RPMI7951 (cell line): ENCODE data around the gene NFATC2IP. TPM values are rescaled to one million over a fixed set of nuclear protein-coding genes. Genes with fewer than 3 reads are reported as not detected.
"Not testable (repeated sequence)": the region's sequence is repeated elsewhere in the genome, so short reads cannot be mapped to it uniquely, and the experiment has no call there.

Experiments used
- DNase-seq: peaks from one replicate; pipeline ENCODE4 v3.0.0-alpha.2; 2012; ENCODE audit warnings: low read depth
- total RNA-seq: library from RNA; depleted of rRNA; stranded (reverse); fragments of >200 nt; shearing (Covaris generic); gene quantifications from 2 replicates; pipeline ENCODE4 v1.2.3, GENCODE V29; 2014

The NFATC2IP gene
- total RNA-seq, 1 experiment from 2014 or later: 15.9 TPM

DNA sequence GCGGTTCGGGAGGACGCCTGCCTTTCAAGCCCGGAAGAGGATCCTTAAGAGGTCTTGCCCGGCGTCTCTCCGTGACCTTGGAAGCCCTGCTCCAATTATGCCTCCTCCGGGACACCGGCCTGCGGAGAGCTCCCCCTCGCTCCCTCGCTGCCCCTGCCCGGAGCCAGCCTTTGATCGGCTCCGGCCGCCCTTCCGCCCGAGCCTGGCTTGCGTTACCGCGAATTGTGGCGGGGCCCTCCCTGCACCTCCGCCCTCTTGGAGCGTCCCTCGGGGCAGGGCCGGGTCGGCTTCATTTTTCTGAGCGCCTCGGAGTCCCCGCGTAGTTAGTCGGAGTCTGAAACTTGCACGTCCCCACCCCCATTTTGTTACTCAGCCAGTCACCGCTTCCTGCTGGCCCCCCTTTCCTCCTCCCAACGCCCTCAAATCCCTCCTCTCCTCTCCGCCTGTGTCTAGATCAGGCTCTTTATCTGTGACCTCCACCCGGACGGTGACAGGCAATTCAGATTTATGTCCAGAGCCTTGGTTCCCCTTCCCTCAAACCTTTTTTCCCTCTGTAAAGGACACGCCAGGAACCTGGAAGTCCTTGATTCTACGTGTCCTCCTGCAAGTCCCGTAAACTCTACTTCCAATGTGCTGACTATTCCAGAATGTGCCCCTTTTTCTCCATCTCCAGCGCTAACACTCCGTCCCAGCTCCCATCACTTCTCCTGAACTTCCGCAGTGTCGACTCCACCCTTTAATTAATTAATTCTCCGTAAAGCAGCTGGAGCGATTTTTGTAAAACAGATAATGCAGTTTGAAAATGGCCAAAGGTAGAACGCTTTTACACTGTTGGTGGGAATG is 25.1 kb upstream of the NFATC2IP start:
- peak; percentile 83 for DNase-seq

DNA sequence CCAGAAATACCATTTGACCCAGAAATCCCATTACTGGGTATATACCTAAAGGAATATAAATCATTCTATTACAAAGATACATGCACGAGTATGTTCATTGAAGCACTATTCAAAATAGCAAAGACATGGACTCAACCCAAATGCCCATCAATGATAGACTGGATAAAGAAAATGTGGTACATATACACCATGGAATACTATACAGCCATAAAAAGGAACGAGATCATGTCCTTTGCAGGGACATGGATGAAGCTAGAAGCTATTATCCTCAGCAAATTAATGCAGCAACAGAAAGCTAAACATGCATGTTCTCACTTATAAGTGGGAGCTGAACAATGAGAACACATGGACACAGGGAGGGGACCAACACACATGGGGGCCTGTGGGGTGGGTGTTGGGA is 24.5 kb upstream of the NFATC2IP start:
- not testable (repeated sequence) for DNase-seq

DNA sequence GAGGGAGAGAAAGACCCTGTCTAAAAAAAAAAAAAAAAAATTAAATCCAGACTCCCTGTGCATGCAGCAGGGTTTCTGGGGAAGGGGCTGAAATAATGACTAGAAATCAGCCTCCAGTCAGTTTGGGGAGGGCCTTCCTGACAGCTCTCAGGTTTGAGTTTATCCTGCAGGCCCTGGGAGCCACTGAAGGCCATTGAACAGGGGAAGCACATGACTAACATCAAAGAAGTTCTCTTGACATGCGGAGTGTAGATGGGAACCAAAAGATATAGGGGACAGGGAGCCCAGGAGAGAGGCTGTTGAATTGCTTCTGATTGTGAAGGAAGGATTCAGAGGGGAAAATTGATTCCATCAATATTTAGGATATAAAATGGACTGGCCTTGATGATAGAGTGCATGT is 22.9 kb upstream of the NFATC2IP start:
- no peak for DNase-seq

DNA sequence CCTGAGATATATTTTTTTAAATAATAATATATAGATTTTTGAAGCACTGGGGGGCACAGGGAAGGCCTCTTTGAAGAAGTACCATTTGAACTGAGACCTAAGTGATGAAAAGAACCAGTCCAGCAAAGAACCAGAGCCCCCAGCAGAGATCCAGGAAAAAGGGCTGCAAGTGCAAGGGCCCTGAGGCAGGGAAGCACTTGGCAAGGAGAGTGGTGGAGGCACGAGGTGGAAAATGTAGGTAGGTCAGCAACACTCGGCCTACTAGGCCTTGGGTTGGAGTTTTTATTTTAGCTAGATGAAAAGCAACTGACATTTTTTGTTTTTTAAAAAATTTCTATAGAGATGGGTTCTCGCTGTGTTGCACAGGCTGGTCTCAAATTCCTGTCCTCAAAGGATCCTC is 20.5 kb upstream of the NFATC2IP start:
- DNase-seq: no peak

DNA sequence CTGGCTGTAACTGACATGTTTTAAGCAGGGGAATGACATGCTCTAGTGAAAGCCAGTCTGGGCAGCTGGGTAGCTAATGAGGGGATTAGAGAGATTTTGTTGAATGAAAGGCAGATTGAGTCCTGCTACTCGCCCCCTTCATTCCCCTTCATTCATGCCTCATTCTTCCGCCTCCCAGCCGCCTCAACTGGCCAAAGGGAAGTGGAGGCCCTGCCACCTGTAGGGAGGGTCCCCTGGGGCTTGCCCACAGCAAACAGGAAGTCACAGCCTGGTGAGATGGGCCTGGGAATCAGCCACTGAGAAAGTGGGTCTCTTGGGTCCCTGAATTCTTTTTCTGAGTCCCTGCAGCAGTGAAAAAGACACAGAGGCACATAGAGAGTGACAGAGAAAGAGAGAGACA is 20.1 kb upstream of the NFATC2IP start:
- no peak for DNase-seq

DNA sequence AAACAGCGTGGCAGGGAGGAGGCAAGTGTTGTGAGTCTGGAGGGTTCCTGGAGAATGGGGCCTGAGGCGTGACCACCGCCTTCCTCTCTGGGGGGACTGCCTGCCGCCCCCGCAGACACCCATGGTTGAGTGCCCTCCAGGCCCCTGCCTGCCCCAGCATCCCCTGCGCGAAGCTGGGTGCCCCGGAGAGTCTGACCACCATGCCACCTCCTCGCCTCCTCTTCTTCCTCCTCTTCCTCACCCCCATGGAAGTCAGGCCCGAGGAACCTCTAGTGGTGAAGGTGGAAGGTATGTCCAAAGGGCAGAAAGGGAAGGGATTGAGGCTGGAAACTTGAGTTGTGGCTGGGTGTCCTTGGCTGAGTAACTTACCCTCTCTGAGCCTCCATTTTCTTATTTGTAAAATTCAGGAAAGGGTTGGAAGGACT is 18.9 kb upstream of the NFATC2IP start, which contains the start of gene CD19:
CD19 (plus strand) TSS at position 171 of the 425 bp plus-strand sequence; CDS start at position 201, 30 bp downstream.
- no peak for DNase-seq

DNA sequence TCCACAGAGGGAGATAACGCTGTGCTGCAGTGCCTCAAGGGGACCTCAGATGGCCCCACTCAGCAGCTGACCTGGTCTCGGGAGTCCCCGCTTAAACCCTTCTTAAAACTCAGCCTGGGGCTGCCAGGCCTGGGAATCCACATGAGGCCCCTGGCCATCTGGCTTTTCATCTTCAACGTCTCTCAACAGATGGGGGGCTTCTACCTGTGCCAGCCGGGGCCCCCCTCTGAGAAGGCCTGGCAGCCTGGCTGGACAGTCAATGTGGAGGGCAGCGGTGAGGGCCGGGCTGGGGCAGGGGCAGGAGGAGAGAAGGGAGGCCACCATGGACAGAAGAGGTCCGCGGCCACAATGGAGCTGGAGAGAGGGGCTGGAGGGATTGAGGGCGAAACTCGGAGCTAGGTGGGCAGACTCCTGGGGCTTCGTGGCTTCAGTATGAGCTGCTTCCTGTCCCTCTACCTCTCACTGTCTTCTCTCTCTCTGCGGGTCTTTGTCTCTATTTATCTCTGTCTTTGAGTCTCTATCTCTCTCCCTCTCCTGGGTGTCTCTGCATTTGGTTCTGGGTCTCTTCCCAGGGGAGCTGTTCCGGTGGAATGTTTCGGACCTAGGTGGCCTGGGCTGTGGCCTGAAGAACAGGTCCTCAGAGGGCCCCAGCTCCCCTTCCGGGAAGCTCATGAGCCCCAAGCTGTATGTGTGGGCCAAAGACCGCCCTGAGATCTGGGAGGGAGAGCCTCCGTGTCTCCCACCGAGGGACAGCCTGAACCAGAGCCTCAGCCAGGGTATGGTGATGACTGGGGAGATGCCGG is 18.2 kb upstream of the NFATC2IP start:
- DNase-seq: no peak

DNA sequence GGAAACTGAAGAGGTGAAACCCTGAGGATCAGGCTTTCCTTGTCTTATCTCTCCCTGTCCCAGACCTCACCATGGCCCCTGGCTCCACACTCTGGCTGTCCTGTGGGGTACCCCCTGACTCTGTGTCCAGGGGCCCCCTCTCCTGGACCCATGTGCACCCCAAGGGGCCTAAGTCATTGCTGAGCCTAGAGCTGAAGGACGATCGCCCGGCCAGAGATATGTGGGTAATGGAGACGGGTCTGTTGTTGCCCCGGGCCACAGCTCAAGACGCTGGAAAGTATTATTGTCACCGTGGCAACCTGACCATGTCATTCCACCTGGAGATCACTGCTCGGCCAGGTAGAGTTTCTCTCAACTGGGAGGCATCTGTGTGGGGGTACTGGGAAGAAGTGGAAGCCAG is 17.6 kb upstream of the NFATC2IP start:
- DNase-seq: no peak

DNA sequence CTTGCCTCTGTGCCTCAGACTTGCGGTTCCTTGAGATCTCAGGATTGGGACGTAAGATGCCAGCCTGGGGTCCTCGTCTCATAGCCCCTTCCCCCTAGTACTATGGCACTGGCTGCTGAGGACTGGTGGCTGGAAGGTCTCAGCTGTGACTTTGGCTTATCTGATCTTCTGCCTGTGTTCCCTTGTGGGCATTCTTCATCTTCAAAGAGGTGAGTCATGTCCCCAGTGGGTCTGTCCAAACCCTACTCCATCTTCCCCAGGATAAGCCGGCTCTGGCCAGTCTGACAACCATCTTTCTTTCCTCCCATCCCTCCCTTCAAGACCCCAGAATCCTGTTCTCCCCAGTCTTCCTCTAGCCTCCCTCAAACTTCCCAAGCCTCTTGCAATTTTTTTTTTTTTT is 15.4 kb upstream of the NFATC2IP start:
- DNase-seq: peak; percentile 22

DNA sequence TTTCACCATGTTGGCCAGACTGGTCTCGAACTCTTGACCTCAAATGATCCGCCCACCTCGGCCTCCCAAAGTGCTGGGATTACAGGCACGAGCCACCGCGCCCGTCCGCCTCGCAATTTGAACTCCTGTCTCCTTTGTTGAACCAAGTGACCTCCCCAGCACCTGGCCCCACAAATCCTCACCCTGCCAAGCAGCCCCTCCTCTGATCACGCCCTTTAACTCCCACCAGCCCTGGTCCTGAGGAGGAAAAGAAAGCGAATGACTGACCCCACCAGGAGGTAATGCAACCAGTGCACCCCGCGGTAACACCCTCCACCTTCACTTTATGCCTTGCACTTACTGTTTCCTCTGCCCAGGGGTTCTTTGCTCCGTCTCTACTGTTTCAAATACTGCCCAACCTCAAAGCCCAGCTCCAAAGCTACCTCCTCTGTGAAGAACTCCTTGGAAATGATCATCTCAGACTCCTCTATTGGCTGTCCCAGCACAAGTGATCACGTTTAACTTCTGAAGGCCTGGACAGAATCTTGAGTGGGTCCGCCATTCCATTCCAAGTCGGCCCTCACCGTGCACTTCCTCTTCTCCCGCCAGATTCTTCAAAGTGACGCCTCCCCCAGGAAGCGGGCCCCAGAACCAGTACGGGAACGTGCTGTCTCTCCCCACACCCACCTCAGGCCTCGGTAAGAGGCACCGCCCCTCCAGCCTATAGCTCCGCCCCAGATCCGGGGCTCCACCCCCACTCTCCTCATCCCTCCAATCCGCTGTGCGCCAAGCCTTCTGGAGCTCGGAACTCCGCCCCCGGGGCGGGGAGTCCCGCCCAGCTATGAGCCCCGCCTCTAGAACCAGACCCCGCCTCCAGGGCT is 14.6 kb upstream of the NFATC2IP start:
- DNase-seq: peak; percentile 42

DNA sequence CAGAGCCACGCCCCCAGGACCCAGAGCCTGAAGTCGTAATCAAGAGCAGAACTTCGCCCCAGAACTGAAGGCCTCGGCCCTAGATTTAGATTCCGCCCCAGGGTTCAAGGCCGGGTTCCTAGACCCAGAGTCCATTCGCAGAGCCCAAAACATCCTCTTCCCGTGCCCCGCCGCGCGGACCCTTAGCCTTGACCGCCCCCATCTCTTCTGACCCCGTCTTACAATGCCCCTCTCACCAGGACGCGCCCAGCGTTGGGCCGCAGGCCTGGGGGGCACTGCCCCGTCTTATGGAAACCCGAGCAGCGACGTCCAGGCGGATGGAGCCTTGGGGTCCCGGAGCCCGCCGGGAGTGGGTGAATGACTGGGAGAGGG is 14.0 kb upstream of the NFATC2IP start:
- DNase-seq: no peak

DNA sequence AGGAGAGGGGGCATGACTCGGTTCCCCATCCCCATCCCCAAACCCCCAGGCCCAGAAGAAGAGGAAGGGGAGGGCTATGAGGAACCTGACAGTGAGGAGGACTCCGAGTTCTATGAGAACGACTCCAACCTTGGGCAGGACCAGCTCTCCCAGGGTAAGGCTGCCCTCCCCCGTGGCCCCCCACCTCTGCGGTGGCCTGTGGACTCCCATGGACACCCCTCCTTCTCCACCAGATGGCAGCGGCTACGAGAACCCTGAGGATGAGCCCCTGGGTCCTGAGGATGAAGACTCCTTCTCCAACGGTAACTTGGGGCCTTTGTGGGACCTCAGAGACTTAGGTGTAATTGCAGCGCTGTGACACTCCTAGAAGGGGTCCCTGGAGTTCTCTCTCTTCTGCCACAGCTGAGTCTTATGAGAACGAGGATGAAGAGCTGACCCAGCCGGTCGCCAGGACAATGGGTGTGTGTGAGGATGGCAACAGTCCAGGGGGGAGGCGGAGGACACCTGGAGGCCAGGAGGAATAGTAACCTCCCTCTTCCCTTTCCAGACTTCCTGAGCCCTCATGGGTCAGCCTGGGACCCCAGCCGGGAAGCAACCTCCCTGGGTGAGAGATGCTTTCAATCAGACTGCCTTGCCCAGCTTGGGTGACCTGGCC is 13.4 kb upstream of the NFATC2IP start:
- no peak for DNase-seq

DNA sequence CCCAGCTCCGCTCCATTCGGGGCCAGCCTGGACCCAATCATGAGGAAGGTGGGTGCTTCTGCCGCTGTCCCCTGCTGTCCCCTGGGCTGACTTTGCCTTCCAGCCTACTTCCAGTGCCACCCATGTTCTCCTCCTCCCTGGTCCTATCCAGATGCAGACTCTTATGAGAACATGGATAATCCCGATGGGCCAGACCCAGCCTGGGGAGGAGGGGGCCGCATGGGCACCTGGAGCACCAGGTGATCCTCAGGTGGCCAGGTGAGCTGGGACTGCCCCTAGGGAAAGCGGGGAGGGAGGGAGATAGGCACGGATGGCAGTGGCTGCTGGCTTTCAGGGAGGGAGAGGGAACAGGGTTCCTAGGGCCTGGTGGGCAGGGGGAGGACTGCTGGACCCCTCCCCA is 12.0 kb upstream of the NFATC2IP start:
- DNase-seq: no peak

DNA sequence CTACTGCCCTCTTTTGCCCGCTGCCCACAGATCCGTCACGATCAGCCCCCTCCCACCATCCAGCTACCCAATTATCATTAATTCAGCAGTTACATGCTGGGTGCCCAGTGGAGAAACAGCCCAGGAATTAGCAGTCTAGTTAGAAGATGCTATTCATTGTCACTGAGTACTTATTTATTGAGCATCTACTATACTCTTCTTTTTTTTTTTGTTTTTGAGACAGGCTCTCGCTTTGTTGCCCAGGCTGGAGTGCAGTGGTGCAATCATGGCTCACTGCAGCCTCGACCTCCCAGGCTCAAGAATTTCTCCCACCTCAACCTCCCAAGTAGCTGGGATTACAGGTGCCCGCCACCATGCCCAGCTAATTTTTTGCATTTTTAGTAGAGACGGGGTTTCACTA is 10.9 kb upstream of the NFATC2IP start:
- not testable (repeated sequence) for DNase-seq

DNA sequence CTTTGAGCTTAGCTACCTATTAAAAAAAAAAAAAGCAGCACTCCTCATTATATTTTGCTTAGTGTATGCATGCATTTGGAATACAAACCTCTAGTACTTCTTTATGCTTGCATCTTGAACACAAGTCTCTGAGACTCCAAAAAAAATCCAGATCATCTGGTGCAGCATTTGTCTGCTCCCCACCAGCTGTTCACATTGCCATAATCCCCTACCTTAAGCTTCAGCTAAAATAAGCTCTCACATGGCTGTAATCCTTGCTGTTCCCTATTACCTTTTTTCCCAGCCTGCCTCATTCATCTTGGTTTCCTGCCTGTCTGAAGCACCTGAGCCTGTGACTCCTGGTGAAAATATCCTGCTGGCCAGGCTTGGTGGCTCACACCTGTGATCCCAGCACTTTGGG is 7.5 kb upstream of the NFATC2IP start:
- DNase-seq: no peak

DNA sequence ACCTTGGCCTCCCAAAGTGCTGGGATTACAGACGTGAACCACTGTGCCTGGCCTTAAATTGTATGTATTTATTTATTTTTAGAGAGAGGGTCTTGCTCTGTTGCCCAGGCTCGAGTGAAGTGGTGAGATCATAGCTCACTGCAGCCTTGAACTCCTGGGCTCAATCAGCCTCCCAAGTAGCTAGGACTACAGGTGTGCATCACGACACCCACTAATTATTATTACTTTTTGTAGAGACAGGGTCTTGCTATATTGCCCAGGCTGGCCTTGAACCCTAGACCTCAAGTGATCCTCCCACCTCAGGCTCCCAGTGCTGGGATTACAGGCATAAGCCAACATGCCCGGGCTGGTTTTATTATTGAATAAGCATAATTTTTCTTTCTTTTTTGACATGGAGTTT is 4.1 kb upstream of the NFATC2IP start:
- no peak for DNase-seq

DNA sequence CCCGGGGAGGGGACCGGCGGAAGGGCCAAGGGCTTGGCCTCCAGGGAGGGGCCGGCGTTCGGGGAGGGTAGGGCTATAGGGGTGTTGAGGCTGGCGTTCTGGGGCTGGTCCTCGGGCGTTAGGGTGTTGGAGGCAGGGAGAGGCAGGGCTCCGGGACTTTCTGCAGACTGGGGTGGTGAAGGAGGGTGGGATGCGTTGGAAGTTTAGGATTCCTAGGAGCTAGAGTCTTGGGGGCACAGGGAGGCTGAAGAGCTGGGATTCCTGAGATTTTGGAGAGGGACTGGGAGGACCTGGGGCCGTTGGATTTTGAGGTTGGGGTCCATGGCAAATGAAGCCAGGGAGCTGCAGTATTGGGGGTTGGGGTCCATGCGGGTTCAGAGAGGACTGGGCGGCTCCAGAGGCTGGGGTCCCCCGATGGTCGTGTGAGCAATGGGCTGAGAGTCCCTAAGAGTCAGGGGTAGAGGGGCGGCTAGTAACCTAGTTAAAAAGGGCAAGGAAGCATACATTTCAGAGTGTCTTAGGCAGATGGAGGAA is 740 bp downstream of the NFATC2IP start:
- DNase-seq: peak; percentile 11

DNA sequence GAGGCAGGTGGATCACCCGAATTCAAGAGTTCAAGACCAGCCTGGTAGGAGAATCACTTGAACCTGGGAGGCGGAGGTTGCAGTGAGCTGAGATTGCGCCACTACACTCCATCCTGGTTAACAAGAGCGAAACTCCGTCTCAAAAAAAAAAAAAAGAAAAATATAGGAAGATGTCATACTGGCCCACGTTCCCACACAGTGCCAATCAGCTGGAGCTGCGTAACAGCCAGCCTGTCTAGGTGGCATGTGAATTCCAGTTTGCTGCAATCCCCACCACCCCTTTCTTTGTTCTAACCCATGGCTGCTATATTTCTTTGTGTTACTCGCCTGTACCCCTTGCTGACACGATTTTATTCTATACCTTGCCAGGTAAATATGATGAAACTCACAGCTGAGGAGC is 7.5 kb downstream of the NFATC2IP start:
- DNase-seq: no peak

DNA sequence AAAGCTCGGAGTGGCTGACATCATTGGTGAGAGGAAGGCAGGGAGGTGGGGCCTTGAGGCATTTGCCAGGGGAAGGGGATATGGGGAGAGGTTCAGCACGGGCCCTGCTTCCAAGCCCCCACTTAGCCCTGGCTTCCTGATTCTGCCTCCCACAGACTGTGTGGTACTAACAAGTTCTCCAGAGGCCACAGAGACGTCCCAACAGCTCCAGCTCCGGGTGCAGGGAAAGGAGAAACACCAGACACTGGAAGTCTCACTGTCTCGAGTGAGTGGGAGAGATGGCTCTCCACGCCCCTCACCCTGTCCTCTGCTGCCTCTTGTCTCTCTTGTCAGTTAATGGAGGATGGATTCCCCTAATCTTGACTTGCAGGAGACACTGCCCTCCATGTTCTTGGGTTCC is 8.1 kb downstream of the NFATC2IP start:
- no peak for DNase-seq

DNA sequence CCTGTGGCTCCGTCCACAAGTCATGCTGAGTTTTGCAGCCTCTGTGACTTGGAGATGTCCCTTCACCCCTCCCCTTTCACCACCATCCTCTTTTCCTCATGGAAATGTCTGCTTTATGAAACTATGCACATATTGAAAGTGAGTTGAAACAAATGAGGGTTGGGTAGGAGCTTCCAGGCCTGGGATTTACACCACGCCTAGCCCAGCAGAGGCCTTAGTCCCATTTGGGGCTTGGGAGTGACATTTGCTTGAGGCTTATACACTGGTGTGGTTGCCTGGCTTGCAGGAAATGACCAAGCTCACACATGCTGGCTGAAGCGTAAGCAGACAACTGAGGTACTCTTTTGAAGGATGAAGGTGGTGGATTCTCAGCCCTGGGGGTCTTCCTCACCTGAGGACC is 13.3 kb downstream of the NFATC2IP start:
- no peak for DNase-seq

DNA sequence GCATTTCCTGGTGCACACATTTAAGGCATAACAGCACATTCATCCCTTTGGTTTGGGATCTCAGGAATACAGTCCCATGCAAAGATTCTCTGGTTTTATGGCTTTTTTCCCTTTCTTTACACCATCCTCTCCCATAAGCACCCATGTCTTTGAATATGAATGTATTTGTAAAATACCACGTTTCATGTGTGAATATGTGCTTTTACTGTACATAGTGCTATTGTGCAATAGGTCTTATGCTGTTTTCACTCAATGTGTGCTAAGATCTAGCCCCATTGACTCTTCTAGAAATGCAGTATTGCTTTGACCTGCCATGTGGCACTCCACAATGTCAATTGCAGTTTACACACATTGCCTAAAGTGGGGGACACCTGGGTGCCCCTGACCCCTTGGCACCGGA is 13.8 kb downstream of the NFATC2IP start:
- DNase-seq: no peak
